Measurements from ENCODE around the gene PLEKHA6.

Gene PLEKHA6

DNA sequence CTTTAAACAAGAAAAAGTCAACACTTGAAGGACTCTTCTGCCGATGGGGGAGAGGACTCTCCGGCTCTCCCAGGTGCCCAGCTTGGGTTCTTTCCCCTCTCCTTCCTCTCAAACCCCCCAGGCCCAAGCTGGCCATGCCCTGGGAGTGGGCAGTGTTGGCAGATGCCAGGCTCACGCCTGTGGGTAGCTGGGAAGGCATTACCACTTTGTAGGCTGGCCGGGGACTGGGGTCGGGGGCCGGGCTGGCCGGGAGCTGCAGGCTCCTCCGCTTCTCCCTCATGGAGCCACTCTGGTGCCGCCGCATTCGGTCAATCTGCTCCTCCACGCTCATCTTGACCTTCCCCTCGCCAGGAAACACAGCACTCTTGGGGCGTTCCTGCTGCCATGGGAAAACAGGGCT, 129.5 kb downstream of the PLEKHA6 start:
- no peak for FAIRE-seq
- no peak for DNase-seq (ENCODE audit: insufficient read length, low spot score)

DNA sequence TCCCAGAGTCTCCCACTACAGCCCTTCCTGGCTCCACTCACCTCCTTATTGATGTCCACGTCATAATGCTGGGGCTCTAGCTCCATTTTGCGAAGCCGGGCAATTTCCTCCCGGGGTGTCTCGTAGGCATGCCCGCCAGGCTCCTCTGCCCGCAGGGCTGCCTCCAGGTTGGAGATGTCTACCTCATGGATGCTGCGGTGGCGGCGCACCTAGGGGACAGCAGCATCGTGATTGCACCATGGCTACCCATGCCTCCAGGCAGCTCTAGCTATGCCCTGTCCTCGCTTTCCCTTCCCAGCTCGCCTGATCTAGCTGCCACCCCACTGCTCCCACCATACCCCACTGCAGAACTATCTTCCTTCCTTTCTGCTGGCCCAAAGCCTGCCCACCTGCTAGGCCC, 130.8 kb downstream of the PLEKHA6 start:
- TF ChIP-seq POLR2A (IDR thresholded peaks at IDR 0.05; ENCODE audit: low read depth, low read length) (no peak), SPI1 (IDR thresholded peaks at IDR 0.05; ENCODE audit: low read depth, low read length) (no peak), POLR2AphosphoS5 (IDR thresholded peaks at IDR 0.05; ENCODE audit: low read depth, low read length) (no peak), TAF1 (IDR thresholded peaks at IDR 0.05; ENCODE audit: low read depth, low read length) (no peak), PAX5 (IDR thresholded peaks at IDR 0.05; ENCODE audit: insufficient read depth, low read length, severe bottlenecking) (no peak), POU2F2 (IDR thresholded peaks at IDR 0.05; ENCODE audit: low read depth, low read length) (no peak)
- FAIRE-seq (no peak), DNase-seq (ENCODE audit: insufficient read length, low spot score) (no peak)

More for the DNA sequence above, 129.5 kb downstream of the PLEKHA6 start:
- TF ChIP-seq POU2F2 (IDR thresholded peaks at IDR 0.05; ENCODE audit: low read depth, low read length) (no peak), SPI1 (IDR thresholded peaks at IDR 0.05; ENCODE audit: low read depth, low read length) (no peak), POLR2A (IDR thresholded peaks at IDR 0.05; ENCODE audit: low read depth, low read length) (no peak), POLR2AphosphoS5 (IDR thresholded peaks at IDR 0.05; ENCODE audit: low read depth, low read length) (no peak), PAX5 (IDR thresholded peaks at IDR 0.05; ENCODE audit: insufficient read depth, low read length, severe bottlenecking) (no peak), TAF1 (IDR thresholded peaks at IDR 0.05; ENCODE audit: low read depth, low read length) (no peak)

DNA sequence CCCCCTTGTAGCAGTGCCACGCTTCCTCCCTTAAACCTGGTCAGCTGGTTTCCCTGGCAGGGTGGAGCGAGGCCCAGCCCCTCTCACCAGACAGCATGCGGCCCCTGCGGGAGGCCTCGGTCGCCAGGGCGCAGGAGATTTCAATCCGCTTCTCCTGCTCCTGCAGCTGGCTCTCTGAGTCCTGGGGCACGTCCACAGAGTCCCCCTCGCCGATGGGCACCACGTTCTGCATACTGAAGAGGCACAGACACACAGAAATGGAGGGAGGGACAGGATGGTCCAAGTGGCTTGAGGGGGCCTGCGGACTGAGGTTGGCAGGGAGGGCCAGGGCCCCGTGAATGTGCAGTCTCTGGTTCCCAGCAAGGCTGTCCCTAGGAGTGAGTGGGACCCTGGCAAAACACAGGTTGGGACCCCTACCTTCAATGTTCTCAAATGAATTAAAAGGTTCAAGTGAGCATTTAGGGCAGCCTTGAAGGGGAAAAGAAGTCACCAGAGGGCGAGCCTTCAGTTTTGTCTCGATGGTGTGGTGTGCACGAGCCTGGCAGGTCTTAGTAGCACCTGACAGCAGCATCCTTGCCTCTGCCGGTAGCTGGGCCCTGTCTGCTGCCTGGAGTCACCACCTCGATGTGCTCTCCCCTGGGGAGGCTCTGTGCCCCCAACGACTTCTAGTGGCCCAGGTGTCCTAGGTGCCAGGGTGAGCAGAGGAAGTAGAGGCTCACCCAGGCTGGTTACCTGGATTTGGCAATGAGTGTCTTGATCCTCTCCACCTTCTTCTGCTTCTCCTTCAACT, 131.5 kb downstream of the PLEKHA6 start:
- no peak for FAIRE-seq
- TF ChIP-seq POLR2A (IDR thresholded peaks at IDR 0.05; ENCODE audit: low read depth, low read length), result no peak
- no peak for TF ChIP-seq SPI1 (IDR thresholded peaks at IDR 0.05; ENCODE audit: low read depth, low read length)
- TF ChIP-seq POU2F2 (IDR thresholded peaks at IDR 0.05; ENCODE audit: low read depth, low read length), result no peak
- no peak for TF ChIP-seq TAF1 (IDR thresholded peaks at IDR 0.05; ENCODE audit: low read depth, low read length)
- TF ChIP-seq PAX5 (IDR thresholded peaks at IDR 0.05; ENCODE audit: insufficient read depth, low read length, severe bottlenecking), result no peak
- no peak for TF ChIP-seq POLR2AphosphoS5 (IDR thresholded peaks at IDR 0.05; ENCODE audit: low read depth, low read length)
- DNase-seq (ENCODE audit: insufficient read length, low spot score), result no peak

DNA sequence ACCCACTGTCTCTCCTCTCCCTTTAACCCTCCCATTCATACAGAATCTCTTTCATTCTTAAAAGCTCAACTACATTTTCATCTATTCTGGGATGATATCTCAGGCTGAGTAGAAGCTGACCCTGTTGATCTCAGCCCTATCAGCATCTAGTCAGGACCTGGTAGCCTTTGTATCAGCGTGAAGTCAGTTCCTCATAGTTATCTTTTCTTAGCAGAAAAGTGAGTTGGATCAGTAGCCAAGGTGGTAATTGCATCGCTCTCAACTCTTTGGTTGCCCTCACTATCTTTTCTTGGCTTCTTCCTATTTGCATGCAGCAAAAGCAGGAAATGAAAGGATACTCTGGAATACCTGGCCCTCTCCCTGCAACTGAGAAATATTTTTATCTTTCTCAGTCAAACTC, 132.4 kb downstream of the PLEKHA6 start:
- DNase-seq (ENCODE audit: insufficient read length, low spot score) (no peak), FAIRE-seq (no peak)
- TF ChIP-seq POU2F2 (IDR thresholded peaks at IDR 0.05; ENCODE audit: low read depth, low read length) (no peak), PAX5 (IDR thresholded peaks at IDR 0.05; ENCODE audit: insufficient read depth, low read length, severe bottlenecking) (no peak), POLR2AphosphoS5 (IDR thresholded peaks at IDR 0.05; ENCODE audit: low read depth, low read length) (no peak), SPI1 (IDR thresholded peaks at IDR 0.05; ENCODE audit: low read depth, low read length) (no peak), TAF1 (IDR thresholded peaks at IDR 0.05; ENCODE audit: low read depth, low read length) (no peak), POLR2A (IDR thresholded peaks at IDR 0.05; ENCODE audit: low read depth, low read length) (no peak)

DNA sequence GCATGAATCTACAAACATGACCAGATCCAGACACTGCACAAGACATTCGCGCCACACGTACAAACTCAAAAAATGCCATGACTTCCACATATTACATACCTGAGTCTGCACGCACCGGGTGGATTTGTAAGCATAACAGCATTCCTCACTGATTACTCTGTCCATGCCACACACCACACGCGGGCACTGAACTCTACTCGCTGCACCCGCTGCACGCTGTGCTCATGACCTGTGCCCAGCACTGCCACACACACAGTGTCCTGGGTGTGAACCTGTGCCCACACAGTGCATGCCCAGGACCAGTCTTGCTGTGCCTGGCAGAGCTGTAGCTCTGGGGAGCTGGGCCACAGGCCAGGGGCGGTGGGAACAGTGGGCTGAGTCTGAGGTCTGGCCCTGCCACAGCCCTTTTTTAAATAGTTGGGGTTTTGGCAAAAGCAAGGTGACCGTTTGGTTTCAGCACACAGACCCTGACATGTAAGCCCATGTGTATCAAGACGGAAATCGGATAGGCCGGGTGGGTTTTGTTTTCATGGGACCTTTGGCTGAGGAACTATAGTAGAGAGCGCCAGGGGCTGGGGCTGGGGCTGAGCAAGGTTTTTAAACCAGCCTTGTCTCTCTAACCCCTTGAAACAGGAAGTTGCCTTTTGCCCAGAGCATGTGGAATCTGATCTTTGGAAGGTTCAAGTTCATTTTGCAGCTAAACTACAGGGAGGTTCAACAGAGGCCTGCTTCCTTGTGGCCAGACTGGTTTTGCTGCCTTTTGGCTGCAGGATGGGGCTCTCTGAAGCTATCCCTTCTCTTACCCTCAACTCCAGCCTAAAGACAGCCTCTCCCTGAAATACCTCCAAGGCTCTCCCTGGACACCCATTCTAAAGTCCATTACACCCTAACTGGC, 133.6 kb downstream of the PLEKHA6 start:
- TF ChIP-seq POLR2A (IDR thresholded peaks at IDR 0.05; ENCODE audit: low read depth, low read length), result no peak
- no peak for TF ChIP-seq TAF1 (IDR thresholded peaks at IDR 0.05; ENCODE audit: low read depth, low read length)
- TF ChIP-seq PAX5 (IDR thresholded peaks at IDR 0.05; ENCODE audit: insufficient read depth, low read length, severe bottlenecking), result no peak
- no peak for TF ChIP-seq POLR2AphosphoS5 (IDR thresholded peaks at IDR 0.05; ENCODE audit: low read depth, low read length)
- no peak for TF ChIP-seq SPI1 (IDR thresholded peaks at IDR 0.05; ENCODE audit: low read depth, low read length)
- TF ChIP-seq POU2F2 (IDR thresholded peaks at IDR 0.05; ENCODE audit: low read depth, low read length), result no peak
- FAIRE-seq, result no peak
- DNase-seq (ENCODE audit: insufficient read length, low spot score), result no peak

DNA sequence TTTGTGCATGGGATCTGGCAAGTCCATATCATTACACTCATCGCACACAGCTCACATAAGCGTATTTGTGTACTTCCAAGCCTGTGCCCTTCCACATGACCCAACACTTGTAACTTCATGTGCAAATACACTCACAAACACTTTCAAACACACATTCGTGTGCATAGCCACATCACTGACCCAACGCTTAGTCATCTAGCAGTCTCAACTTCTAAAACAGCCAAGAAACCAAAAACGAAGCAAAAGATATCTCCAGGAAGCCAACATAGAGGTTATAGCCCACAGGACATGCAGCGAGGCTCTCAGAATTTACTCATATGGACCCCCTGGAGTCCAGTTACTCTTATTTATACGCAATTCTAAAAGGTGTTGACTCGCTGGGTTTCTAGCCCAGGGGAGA, 135.1 kb downstream of the PLEKHA6 start:
- FAIRE-seq (no peak), DNase-seq (ENCODE audit: insufficient read length, low spot score) (no peak)
- TF ChIP-seq PAX5 (IDR thresholded peaks at IDR 0.05; ENCODE audit: insufficient read depth, low read length, severe bottlenecking), result no peak
- no peak for TF ChIP-seq TAF1 (IDR thresholded peaks at IDR 0.05; ENCODE audit: low read depth, low read length)
- TF ChIP-seq POU2F2 (IDR thresholded peaks at IDR 0.05; ENCODE audit: low read depth, low read length), result no peak
- TF ChIP-seq POLR2A (IDR thresholded peaks at IDR 0.05; ENCODE audit: low read depth, low read length), result no peak
- no peak for TF ChIP-seq SPI1 (IDR thresholded peaks at IDR 0.05; ENCODE audit: low read depth, low read length)
- TF ChIP-seq POLR2AphosphoS5 (IDR thresholded peaks at IDR 0.05; ENCODE audit: low read depth, low read length), result no peak

DNA sequence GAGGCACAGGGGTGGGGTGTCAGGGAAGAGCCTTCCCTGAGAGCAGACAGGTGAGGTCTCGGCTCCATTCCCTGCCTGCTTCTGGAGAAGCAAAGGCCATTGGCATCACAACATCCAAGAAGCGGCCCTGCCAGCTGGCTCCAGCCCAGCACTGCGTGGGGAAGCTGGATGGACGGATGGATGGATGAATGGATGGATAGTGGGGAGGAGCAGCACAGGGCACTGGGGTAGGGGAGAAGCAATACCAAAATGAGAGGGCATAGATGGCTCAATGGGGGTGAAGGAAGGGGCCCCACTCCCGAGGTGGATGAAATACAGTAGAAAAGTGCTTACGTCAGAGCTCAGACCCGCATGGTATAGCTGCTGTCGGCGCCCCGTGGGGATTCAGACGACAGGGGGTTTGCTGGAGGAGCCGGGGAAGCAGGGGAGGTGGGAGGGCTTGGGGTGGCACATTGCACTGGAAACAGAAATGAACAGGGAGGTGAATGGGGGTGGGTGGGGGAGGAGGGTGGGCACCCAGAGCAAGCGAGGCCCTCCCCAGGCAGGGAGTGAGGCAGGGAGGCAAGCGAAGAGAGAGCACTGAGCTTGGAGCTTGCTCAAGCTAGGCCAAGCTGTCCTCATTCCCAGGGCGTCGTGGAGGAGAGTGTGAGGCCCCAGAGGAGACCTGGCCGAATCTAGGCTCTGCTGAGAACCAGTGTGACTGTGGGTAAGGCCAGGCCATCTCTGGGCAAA, 136.4 kb downstream of the PLEKHA6 start:
- no peak for TF ChIP-seq TAF1 (IDR thresholded peaks at IDR 0.05; ENCODE audit: low read depth, low read length)
- no peak for TF ChIP-seq POLR2A (IDR thresholded peaks at IDR 0.05; ENCODE audit: low read depth, low read length)
- TF ChIP-seq POU2F2 (IDR thresholded peaks at IDR 0.05; ENCODE audit: low read depth, low read length), result no peak
- TF ChIP-seq POLR2AphosphoS5 (IDR thresholded peaks at IDR 0.05; ENCODE audit: low read depth, low read length), result no peak
- TF ChIP-seq PAX5 (IDR thresholded peaks at IDR 0.05; ENCODE audit: insufficient read depth, low read length, severe bottlenecking), result no peak
- TF ChIP-seq SPI1 (IDR thresholded peaks at IDR 0.05; ENCODE audit: low read depth, low read length), result no peak
- DNase-seq (ENCODE audit: insufficient read length, low spot score) (no peak), FAIRE-seq (no peak)

DNA sequence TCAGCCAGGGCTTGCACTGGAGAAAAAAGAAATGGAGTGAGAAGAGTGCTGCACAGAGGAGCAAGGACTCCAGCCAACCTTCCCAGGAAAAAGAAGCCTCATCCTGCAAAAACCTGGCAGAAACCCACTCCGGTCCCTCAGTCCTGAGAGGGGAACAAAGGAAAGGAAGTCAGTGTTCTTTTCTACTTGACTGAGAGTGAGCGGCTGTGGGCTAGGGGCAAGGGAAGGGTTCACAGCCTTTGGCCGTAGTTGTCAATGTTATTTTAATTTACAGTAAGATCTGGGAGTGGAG, 137.0 kb downstream of the PLEKHA6 start:
- DNase-seq (ENCODE audit: insufficient read length, low spot score) (no peak), FAIRE-seq (no peak)
- TF ChIP-seq POLR2AphosphoS5 (IDR thresholded peaks at IDR 0.05; ENCODE audit: low read depth, low read length) (no peak), PAX5 (IDR thresholded peaks at IDR 0.05; ENCODE audit: insufficient read depth, low read length, severe bottlenecking) (no peak), POLR2A (IDR thresholded peaks at IDR 0.05; ENCODE audit: low read depth, low read length) (no peak)

All from GM12891 (cell line).